Mesenchymal stem cell (in vitro differentiated cells and primary cell): ENCODE results near the gene PRKD1.
"Not testable (repeated sequence)": the region's sequence is repeated elsewhere in the genome, so short reads cannot be mapped to it uniquely, and the experiment has no call there.

Experiments
- DNase-seq: peaks from one replicate; pipeline ENCODE4 v3.0.0-alpha.2; 2013
- H2AFZ ChIP-seq: one replicate; pipeline ENCODE4 v1.6.1; 2013; ENCODE audit warnings: low read depth, mild to moderate bottlenecking, control low read depth, inconsistent platforms, low read length, moderate library complexity
- H2AK5ac ChIP-seq: 2 replicates; pipeline ENCODE4 v1.6.1; 2013; ENCODE audit warnings: low read length, moderate library complexity, mild to moderate bottlenecking, inconsistent platforms; ENCODE audit not compliant: severe bottlenecking
- H2BK120ac ChIP-seq: one replicate; pipeline ENCODE4 v1.6.1; 2013; ENCODE audit warnings: low read depth, mild to moderate bottlenecking, inconsistent platforms, low read length, moderate library complexity
- H2BK12ac ChIP-seq, 2 experiments: one replicate each; pipeline ENCODE4 v1.6.1; 2013; ENCODE audit warnings: inconsistent platforms in 2 of 2, low read length in 2 of 2, mild to moderate bottlenecking in 2 of 2, moderate library complexity in 2 of 2, control low read depth in 1 of 2
- H2BK15ac ChIP-seq: one replicate; pipeline ENCODE4 v1.6.1; 2013; ENCODE audit warnings: mild to moderate bottlenecking, low read depth, inconsistent platforms; ENCODE audit not compliant: poor library complexity, severe bottlenecking
- H2BK5ac ChIP-seq: 2 replicates; pipeline ENCODE4 v1.6.1; 2013; ENCODE audit warnings: low read depth, mild to moderate bottlenecking, low read length, control low read depth, inconsistent platforms; ENCODE audit not compliant: poor library complexity, severe bottlenecking
- H3K14ac ChIP-seq, 2 experiments: one replicate each; pipeline ENCODE4 v1.6.1; 2013; ENCODE audit warnings: inconsistent platforms in 2 of 2, low read length in 2 of 2, control low read depth in 1 of 2, mild to moderate bottlenecking in 1 of 2, moderate library complexity in 1 of 2
- H3K18ac ChIP-seq, 2 experiments: one replicate each; pipeline ENCODE4 v1.6.1; 2013; ENCODE audit warnings: inconsistent platforms in 2 of 2, low read length in 2 of 2, control low read depth in 1 of 2, low read depth in 1 of 2, mild to moderate bottlenecking in 1 of 2
- H3K23ac ChIP-seq, 2 experiments: one replicate each; pipeline ENCODE4 v1.6.1; 2013; ENCODE audit warnings: inconsistent platforms in 2 of 2, low read length in 2 of 2, mild to moderate bottlenecking in 2 of 2, moderate library complexity in 2 of 2, control low read depth in 1 of 2
- H3K27ac ChIP-seq: 2 replicates; pipeline ENCODE4 v1.5.1; 2013; ENCODE audit warnings: mild to moderate bottlenecking, moderate library complexity, low read length, control low read depth, inconsistent platforms; ENCODE audit not compliant: poor library complexity, severe bottlenecking
- H3K27me3 ChIP-seq, 2 experiments: 2 replicates each; pipeline versions ENCODE4 v1.6.1 to v1.7.0; 2013; ENCODE audit warnings: low read length in 2 of 2, mild to moderate bottlenecking in 2 of 2, moderate library complexity in 2 of 2, control low read depth in 1 of 2, inconsistent platforms in 1 of 2; ENCODE audit not compliant: control insufficient read depth in 1 of 2, insufficient read depth in 1 of 2
- H3K36me3 ChIP-seq, 2 experiments: 2 replicates each; pipeline versions ENCODE4 v1.6.1 to v1.7.0; 2013; ENCODE audit warnings: low read length in 2 of 2, control low read depth in 1 of 2, inconsistent platforms in 1 of 2, low read depth in 1 of 2, mild to moderate bottlenecking in 1 of 2; ENCODE audit not compliant: insufficient read depth in 2 of 2, control insufficient read depth in 1 of 2
- H3K4ac ChIP-seq, 2 experiments: one replicate each; pipeline ENCODE4 v1.6.1; 2013; ENCODE audit warnings: inconsistent platforms in 2 of 2, low read length in 2 of 2, mild to moderate bottlenecking in 2 of 2, moderate library complexity in 2 of 2, control low read depth in 1 of 2, low read depth in 1 of 2
- H3K4me1 ChIP-seq: 2 replicates; pipeline ENCODE4 v1.6.1; 2013; ENCODE audit warnings: low read depth, low read length, control low read depth; ENCODE audit not compliant: control insufficient read depth, insufficient read depth
- H3K4me2 ChIP-seq: 2 replicates; pipeline ENCODE4 v1.6.1; 2013; ENCODE audit warnings: low read length, mild to moderate bottlenecking, inconsistent platforms; ENCODE audit not compliant: poor library complexity, severe bottlenecking
- H3K4me3 ChIP-seq, 2 experiments: 2 replicates each; pipeline versions ENCODE4 v1.5.1 to v1.7.0; 2013; ENCODE audit warnings: low read length in 2 of 2, mild to moderate bottlenecking in 2 of 2, control low read depth in 1 of 2, low read depth in 1 of 2; ENCODE audit not compliant: insufficient read depth in 1 of 2
- H3K79me1 ChIP-seq: replicated peaks from 2 replicates; pipeline ENCODE4 v1.6.1; 2013; ENCODE audit warnings: mild to moderate bottlenecking, control low read depth, low read length, inconsistent platforms; ENCODE audit not compliant: poor library complexity, severe bottlenecking
- H3K9ac ChIP-seq: 2 replicates; pipeline ENCODE4 v1.7.0; 2013; ENCODE audit warnings: mild to moderate bottlenecking, low read length, moderate library complexity
- H3K9me3 ChIP-seq: 2 replicates; pipeline ENCODE4 v1.7.0; 2013; ENCODE audit warnings: mild to moderate bottlenecking, low read length; ENCODE audit not compliant: control insufficient read depth
- H4K8ac ChIP-seq: one replicate; pipeline ENCODE4 v1.6.1; 2013; ENCODE audit warnings: inconsistent platforms, mild to moderate bottlenecking, low read length, moderate library complexity
- H4K91ac ChIP-seq: one replicate; pipeline ENCODE4 v1.6.1; 2013; ENCODE audit warnings: mild to moderate bottlenecking, low read length, inconsistent platforms
- WGBS: methylation state at CpG from one replicate; pipeline ENCODE4 v1.1.7; 2013; ENCODE audit warnings: mixed read lengths; 5-methylcytosine and 5-hydroxymethylcytosine counted together

The PRKD1 gene

DNA sequence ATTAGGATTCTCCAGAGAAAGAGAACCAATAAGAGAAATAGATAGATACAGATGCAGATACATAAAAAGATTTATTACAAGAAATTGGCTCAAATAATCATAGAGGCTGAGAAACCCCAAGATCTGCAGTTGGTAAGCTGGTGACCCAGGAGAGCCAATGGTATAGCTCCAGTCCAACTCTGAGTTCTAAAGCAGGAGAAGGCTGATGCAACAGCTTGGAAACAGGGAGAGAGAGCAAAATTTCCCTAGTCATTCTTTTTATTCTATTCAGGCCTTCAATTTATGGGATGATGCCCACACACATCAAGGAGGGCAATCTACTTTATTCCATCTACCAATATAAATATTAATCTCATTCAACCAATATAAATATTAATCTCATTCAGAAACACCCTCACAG lies 218.2 kb downstream of the PRKD1 start:
- peak; percentile 27 for DNase-seq

DNA sequence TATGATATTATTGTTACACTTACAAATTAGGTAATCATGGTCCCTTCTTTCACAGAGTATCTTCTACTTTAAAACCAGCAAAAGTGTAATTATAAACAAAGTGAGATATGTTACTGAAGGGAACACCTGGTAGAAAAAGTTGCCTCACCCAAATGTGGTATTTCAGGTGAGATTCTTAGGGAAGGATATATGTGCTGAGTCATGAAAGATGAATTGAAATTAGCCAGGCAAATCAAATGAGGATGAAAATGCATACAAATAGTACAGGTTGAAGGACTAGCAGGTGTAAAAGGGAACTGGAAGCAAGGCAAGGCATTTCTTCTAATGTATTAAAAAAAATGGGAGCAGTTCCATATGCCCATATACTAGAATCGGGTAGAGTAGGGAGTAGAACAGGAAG lies 220.9 kb downstream of the PRKD1 start:
- Histone ChIP-seq H3K4me3 (no peak overlapping the region), H3K18ac (no peak overlapping the region), H2AFZ (no peak overlapping the region), H3K79me1 (no peaks in the 10 kb centered on the region), H3K14ac (no peak overlapping the region), H2BK12ac (no peak overlapping the region), H2BK15ac (no peak overlapping the region), H3K9me3 (no peaks in the 10 kb centered on the region), H2BK5ac (no peak overlapping the region), H3K4ac (no peak overlapping the region), H4K91ac (no peak overlapping the region), H4K8ac (no peak overlapping the region), H3K27ac (no peak overlapping the region), H3K4me1 (no peaks in the 10 kb centered on the region), H3K27me3 (no peaks in the 10 kb centered on the region), H3K36me3 (no peaks in the 10 kb centered on the region), H2BK120ac (no peak overlapping the region), H3K4me2 (no peak overlapping the region), H3K9ac (no peak overlapping the region), H2AK5ac (no peak overlapping the region), H3K23ac (no peak overlapping the region)
- no CpG with 5 or more reads among the region's 1 CpG for WGBS
- DNase-seq, result no peak

More for the DNA sequence above, 218.2 kb downstream of the PRKD1 start:
- Histone ChIP-seq H3K9ac (no peak overlapping the region), H3K4me2 (no peak overlapping the region), H3K14ac (no peak overlapping the region), H3K4me3 (no peak overlapping the region), H3K27me3 (no peaks in the 10 kb centered on the region), H2BK12ac (no peak overlapping the region), H2AFZ (no peak overlapping the region), H4K91ac (no peak overlapping the region), H2BK5ac (no peak overlapping the region), H3K4ac (no peak overlapping the region), H3K36me3 (no peaks in the 10 kb centered on the region), H4K8ac (no peak overlapping the region), H3K23ac (no peak overlapping the region), H2BK120ac (no peak overlapping the region), H3K18ac (no peak overlapping the region), H2AK5ac (no peak overlapping the region), H3K9me3 (no peaks in the 10 kb centered on the region), H2BK15ac (no peak overlapping the region), H3K27ac (no peak overlapping the region), H3K79me1 (no peaks in the 10 kb centered on the region), H3K4me1 (no peaks in the 10 kb centered on the region)

DNA sequence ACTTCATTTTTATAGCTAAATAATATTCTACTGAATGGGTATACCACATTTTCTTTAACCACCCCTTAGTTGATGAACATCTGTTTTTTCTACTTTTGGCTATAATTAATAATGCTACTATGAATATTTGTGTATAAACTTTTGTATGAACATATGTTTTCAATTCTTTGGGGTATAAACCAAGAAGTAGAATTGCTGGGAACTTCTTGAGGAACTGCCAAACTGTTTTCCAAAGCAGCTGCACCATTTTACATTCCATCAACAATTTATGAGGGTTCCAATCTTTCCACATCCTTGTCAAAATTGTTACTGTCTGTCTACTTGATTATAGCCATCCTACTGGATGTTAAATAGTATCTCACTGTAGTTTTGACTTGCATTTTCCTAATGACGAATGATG lies 221.8 kb downstream of the PRKD1 start:
- Histone ChIP-seq H3K18ac (no peak overlapping the region), H3K27me3 (no peaks in the 10 kb centered on the region), H3K79me1 (no peaks in the 10 kb centered on the region), H2BK15ac (no peak overlapping the region), H3K9me3 (no peaks in the 10 kb centered on the region), H2BK12ac (no peak overlapping the region), H3K14ac (no peak overlapping the region), H2AFZ (no peak overlapping the region), H4K91ac (no peak overlapping the region), H3K4me2 (no peak overlapping the region), H2BK120ac (no peak overlapping the region), H2BK5ac (no peak overlapping the region), H3K4me3 (no peak overlapping the region), H3K4ac (no peak overlapping the region), H3K27ac (no peak overlapping the region), H2AK5ac (no peak overlapping the region), H3K4me1 (no peaks in the 10 kb centered on the region), H3K23ac (no peak overlapping the region), H4K8ac (no peak overlapping the region), H3K9ac (no peak overlapping the region), H3K36me3 (no peaks in the 10 kb centered on the region)
- no CpG with 5 or more reads among the region's 1 CpG for WGBS
- DNase-seq, result no peak

DNA sequence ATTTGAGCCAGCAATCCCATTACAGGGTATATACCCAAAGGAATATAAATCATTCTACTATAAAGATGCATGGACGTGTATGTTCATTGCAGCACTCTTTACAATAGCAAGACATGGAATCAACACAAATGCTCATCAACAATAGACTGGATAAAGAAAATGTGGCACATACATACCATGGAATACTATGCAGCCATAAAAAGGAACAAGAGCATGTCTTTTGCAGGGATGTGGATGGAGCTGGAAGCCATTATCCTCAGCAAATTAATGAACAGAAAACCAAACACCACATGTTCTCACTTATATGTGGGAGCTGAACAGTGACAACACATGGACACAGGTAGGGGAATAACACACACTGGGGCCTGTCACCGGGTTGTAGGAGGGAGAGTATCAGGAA lies 238.1 kb downstream of the PRKD1 start:
- DNase-seq, H3K4me3 ChIP-seq, H3K27me3 ChIP-seq, H3K4me1 ChIP-seq, H3K9ac ChIP-seq, H3K79me1 ChIP-seq, H2BK5ac ChIP-seq, H3K27ac ChIP-seq, H2AK5ac ChIP-seq, H2AFZ ChIP-seq, H4K8ac ChIP-seq, H3K14ac ChIP-seq, H2BK15ac ChIP-seq, H2BK12ac ChIP-seq, H3K9me3 ChIP-seq, H3K4me2 ChIP-seq, H3K36me3 ChIP-seq, H3K18ac ChIP-seq, H2BK120ac ChIP-seq, H4K91ac ChIP-seq, H3K4ac ChIP-seq, H3K23ac ChIP-seq: not testable (repeated sequence)
- 97% methylated on average over 2 of the region's 2 CpGs for WGBS
